Hippocampal formation (tissue), 2 donors: ENCODE results near the gene BUB3.

Experiments
- DNase-seq, 2 donors: peaks; one replicate each; lab custom pipeline; 2025; lab: John Stamatoyannopoulos, UW

Gene BUB3

DNA sequence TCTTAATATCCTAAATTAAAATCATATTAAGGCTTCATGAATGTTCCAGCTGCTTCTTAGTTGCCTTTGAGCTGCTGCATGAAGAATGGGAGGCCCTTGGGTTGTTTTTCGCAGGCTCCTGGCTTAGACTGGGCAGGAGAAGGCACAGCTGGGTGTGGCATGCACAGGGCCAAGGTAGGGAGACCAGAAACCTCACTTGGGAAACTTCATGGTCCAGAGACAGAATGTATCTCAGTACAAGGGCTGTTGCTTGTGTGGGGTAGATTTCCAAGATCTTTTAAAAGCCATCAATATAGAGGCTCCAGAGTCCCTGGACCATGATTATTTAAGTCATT, 49.9 kb downstream of the BUB3 start:
- no peak for DNase-seq

- DNase-seq = no peak
These were observed 50.8 kb downstream of the BUB3 start for GRCh38 chr10:123205041-123205440.

GRCh38 chr10:123212063-123212462, 57.9 kb downstream of the BUB3 start:
- DNase-seq = no peak

- no peak for DNase-seq
These were observed 58.4 kb downstream of the BUB3 start for GRCh38 chr10:123212640-123213039.

GRCh38 chr10:123213192-123213591, 59.0 kb downstream of the BUB3 start:
- no peak for DNase-seq
